HCT116 (cell line): Measurements from ENCODE around the gene HHAT. TPM values are rescaled to one million over a fixed set of nuclear protein-coding genes. Genes with fewer than 3 reads are reported as not detected.

ENCODE experiments used
- ATAC-seq: fragments of 200-7000 bp; cut with Tn5 transposase; 2 replicates; pipeline ENCODE4 v1.9.1; 2020; ENCODE audit warnings: mild to moderate bottlenecking, moderate library complexity
- BruUV-seq: library from RNA; stranded (reverse); fragments of 400-500 nt; replicated peaks from 2 replicates; lab custom pipeline; 2021; lab: Mats Ljungman, UMichigan
- CTCF ChIA-PET: fragments of 300-600 bp; sonication (Branson Sonifier 250); formaldehyde crosslinking; loops from one replicate; lab custom pipeline; 2021; ENCODE audit warnings: antibody characterized with exemption; lab: Charles Lee
- POLR2A ChIA-PET: fragments of 300-600, 350-600 bp; sonication (Branson Sonifier 250); formaldehyde crosslinking; loops from one replicate; lab custom pipeline; 2021; ENCODE audit warnings: antibody characterized with exemption; lab: Charles Lee
- RAD21 ChIA-PET, 2 experiments: fragments of 300-600 bp; sonication (Branson Sonifier 250); formaldehyde crosslinking; loops; one replicate each; lab custom pipeline; 2023; ENCODE audit warnings: low total read pairs in 2 of 2; ENCODE audit not compliant: uncharacterized antibody in 2 of 2, unreplicated experiment in 2 of 2, low non-redundant PET in 1 of 2; lab: Charles Lee
- DNase-seq: peaks from one replicate; pipeline ENCODE4 v3.0.0-alpha.2; 2010; ENCODE audit warnings: low read depth, low spot score
- H2AFZ ChIP-seq: fragments of 200-600 bp; shearing (Covaris generic), sonication (generic); 2 replicates; pipeline ENCODE4 v1.6.1; 2017; ENCODE audit warnings: low read depth, mixed run types, mixed read lengths, antibody characterized with exemption, low read length; ENCODE audit not compliant: poor library complexity, severe bottlenecking
- H3K27ac ChIP-seq: 2 replicates; pipeline ENCODE4 v1.5.1; 2012; ENCODE audit warnings: low read depth, low read length
- H3K27me3 ChIP-seq: fragments of 200-600 bp; sonication (generic); 2 replicates; pipeline ENCODE4 v1.6.1; 2016; ENCODE audit warnings: mixed run types, low read length, mixed read lengths; ENCODE audit not compliant: insufficient read depth
- H3K36me3 ChIP-seq, 2 experiments: fragments of 200-500 bp in 1 of 2; fragments of 200-600 bp in 1 of 2; sonication (Bioruptor generic) in 1 of 2; sonication (generic) in 1 of 2; 2 replicates each; pipeline versions ENCODE4 v1.5.1 to v1.6.1; 2014 to 2016; ENCODE audit warnings: low read length in 2 of 2, inconsistent platforms in 1 of 2, mixed read lengths in 1 of 2, mixed run types in 1 of 2; ENCODE audit not compliant: insufficient read depth in 2 of 2, control insufficient read depth in 1 of 2
- H3K4me1 ChIP-seq, 2 experiments: fragments of 200-600 bp in 1 of 2; sonication (generic) in 1 of 2; 2 replicates each; pipeline versions ENCODE4 v1.5.1 to v1.6.1; 2012 to 2017; ENCODE audit warnings: low read length in 2 of 2, inconsistent platforms in 1 of 2, mild to moderate bottlenecking in 1 of 2, mixed read lengths in 1 of 2, mixed run types in 1 of 2, moderate library complexity in 1 of 2; ENCODE audit not compliant: insufficient read depth in 2 of 2, control insufficient read depth in 1 of 2
- H3K4me2 ChIP-seq: fragments of 200-600 bp; sonication (generic); 2 replicates; pipeline ENCODE4 v1.6.1; 2017; ENCODE audit warnings: mixed run types, low read length, mixed read lengths
- H3K4me3 ChIP-seq, 2 experiments: fragments of 200-600 bp in 1 of 2; sonication (generic) in 1 of 2; replicated peaks in 1 of 2; 2 replicates each; pipeline ENCODE4 v1.5.1; 2011 to 2016; ENCODE audit warnings: low read length in 2 of 2, control low read depth in 1 of 2, low read depth in 1 of 2, mild to moderate bottlenecking in 1 of 2, mixed read lengths in 1 of 2, mixed run types in 1 of 2
- H3K79me2 ChIP-seq: fragments of 200-600 bp; sonication (generic); 2 replicates; pipeline ENCODE4 v1.6.1; 2017; ENCODE audit warnings: mild to moderate bottlenecking, mixed run types, low read length, moderate library complexity, mixed read lengths; ENCODE audit not compliant: insufficient read depth
- H3K9ac ChIP-seq: fragments of 200-600 bp; sonication (generic); 2 replicates; pipeline ENCODE4 v1.6.1; 2016; ENCODE audit warnings: low read length, mixed read lengths
- H3K9me2 ChIP-seq: fragments of 200-600 bp; sonication (generic), shearing (Covaris generic); 2 replicates; pipeline ENCODE4 v1.6.1; 2017; ENCODE audit warnings: mixed run types, mild to moderate bottlenecking, moderate library complexity; ENCODE audit not compliant: insufficient read depth
- H3K9me3 ChIP-seq, 2 experiments: fragments of 200-500 bp in 1 of 2; fragments of 200-600 bp in 1 of 2; sonication (Bioruptor generic) in 1 of 2; sonication (generic) in 1 of 2; 2 replicates each; pipeline ENCODE4 v1.6.1; 2014 to 2017; ENCODE audit warnings: low read length in 2 of 2, mixed read lengths in 2 of 2, inconsistent platforms in 1 of 2, low read depth in 1 of 2, mild to moderate bottlenecking in 1 of 2, mixed run types in 1 of 2, moderate library complexity in 1 of 2; ENCODE audit not compliant: control insufficient read depth in 1 of 2, insufficient read depth in 1 of 2
- H4K20me1 ChIP-seq: fragments of 200-600 bp; sonication (generic), shearing (Covaris generic); 2 replicates; pipeline ENCODE4 v1.6.1; 2017; ENCODE audit warnings: mixed run types, mild to moderate bottlenecking, moderate library complexity; ENCODE audit not compliant: insufficient read depth
- RAD21 ChIP-seq: IDR thresholded peaks from 2 replicates; pipeline ENCODE4 v1.6.1; 2012; ENCODE audit warnings: low read depth, mild to moderate bottlenecking
- REST ChIP-seq: IDR thresholded peaks from 2 replicates; pipeline ENCODE4 v1.6.1; 2012; ENCODE audit warnings: low read depth
- SP1 ChIP-seq: IDR thresholded peaks from 2 replicates; pipeline ENCODE4 v1.6.1; 2012; ENCODE audit warnings: low read depth
- TCF7L2 ChIP-seq: IDR thresholded peaks from 2 replicates; pipeline ENCODE4 v1.7.0; 2011; ENCODE audit warnings: borderline replicate concordance, inconsistent platforms; ENCODE audit not compliant: insufficient read depth, insufficient read length; ENCODE audit errors: extremely low read depth
- intact Hi-C: fragments of 100-400 bp; cut with micrococcal nuclease; formaldehyde crosslinking; loops from 2 replicates; pipeline ENCODE4 v1.10.0; 2022
- total RNA-seq: library from RNA; stranded (reverse); gene quantifications from one replicate; pipeline ENCODE4 v1.2.1, GENCODE V29; 2021; ENCODE audit not compliant: unreplicated experiment

HHAT gene
- total RNA-seq, 1 experiment from 2014 or later: 2.7 TPM

GRCh38 chr1:210504286-210504685 is 175.6 kb downstream of the HHAT start:
- H3K79me2 ChIP-seq: no peaks in the 10 kb centered on the region
- H3K4me1 ChIP-seq: no peaks in the 10 kb centered on the region
- H3K36me3 ChIP-seq: no peaks in the 10 kb centered on the region
- ATAC-seq (no peak), DNase-seq (no peak)
- no peaks in the 10 kb centered on the region for H4K20me1 ChIP-seq
- H3K9me3 ChIP-seq: no peaks in the 10 kb centered on the region
- no peak overlapping the region for H3K4me3 ChIP-seq
- H2AFZ ChIP-seq: no peak overlapping the region
- no peaks in the 10 kb centered on the region for H3K9me2 ChIP-seq
- BruUV-seq: no TSS peak
- intact Hi-C loops: no loop called here
- no peak overlapping the region for H3K27ac ChIP-seq
- POLR2A ChIA-PET: no interaction called here
- no peaks in the 10 kb centered on the region for H3K27me3 ChIP-seq
- H3K9ac ChIP-seq: no peak overlapping the region
- no peak overlapping the region for H3K4me2 ChIP-seq
- CTCF ChIA-PET: no interaction called here
- TF ChIP-seq RAD21: no peak
- no peak for TF ChIP-seq SP1
- TF ChIP-seq REST: no peak
- TF ChIP-seq TCF7L2: no peak
- RAD21 ChIA-PET: no interaction called here
